DND-41 (cell line): ENCODE results near the gene INHBA.

Source experiments
- ATAC-seq: fragments of 200-7000 bp; cut with Tn5 transposase; 3 replicates; pipeline ENCODE4 v1.9.1; 2021; ENCODE audit warnings: low read depth; ENCODE audit not compliant: insufficient read depth
- DNase-seq: peaks from one replicate; pipeline ENCODE4 v3.0.0-alpha.2; 2020
- H2AFZ ChIP-seq: 2 replicates; pipeline ENCODE4 v1.6.0; 2012; ENCODE audit warnings: low read depth, low read length
- H3K27ac ChIP-seq: 2 replicates; pipeline ENCODE4 v1.5.1; 2012; ENCODE audit warnings: low read length, inconsistent platforms
- H3K27me3 ChIP-seq: fragments of 200-600 bp; sonication (generic); 2 replicates; pipeline ENCODE4 v1.6.0; 2012; ENCODE audit warnings: low read length, mild to moderate bottlenecking, inconsistent platforms; ENCODE audit not compliant: insufficient read depth, poor library complexity
- H3K36me3 ChIP-seq: 2 replicates; pipeline ENCODE4 v1.5.1; 2012; ENCODE audit warnings: low read length, inconsistent platforms; ENCODE audit not compliant: insufficient read depth
- H3K4me1 ChIP-seq: 2 replicates; pipeline ENCODE4 v1.5.1; 2012; ENCODE audit warnings: mild to moderate bottlenecking, low read length; ENCODE audit not compliant: insufficient read depth
- H3K4me2 ChIP-seq: 2 replicates; pipeline ENCODE4 v1.6.0; 2012; ENCODE audit warnings: mild to moderate bottlenecking, moderate library complexity, low read length, inconsistent platforms; ENCODE audit not compliant: insufficient read depth
- H3K4me3 ChIP-seq, 2 experiments: fragments of 200-600 bp in 1 of 2; shearing (Covaris generic) in 1 of 2; 2 replicates each; pipeline ENCODE4 v1.5.1; 2012 to 2016; ENCODE audit warnings: inconsistent platforms in 2 of 2, low read length in 2 of 2, mild to moderate bottlenecking in 2 of 2, low read depth in 1 of 2, moderate library complexity in 1 of 2
- H3K79me2 ChIP-seq: 2 replicates; pipeline ENCODE4 v1.6.0; 2012; ENCODE audit warnings: low read length, inconsistent platforms; ENCODE audit not compliant: insufficient read depth
- H3K9ac ChIP-seq: 2 replicates; pipeline ENCODE4 v1.6.0; 2012; ENCODE audit warnings: low read depth, mild to moderate bottlenecking, inconsistent platforms, low read length, moderate library complexity
- H3K9me3 ChIP-seq: 2 replicates; pipeline ENCODE4 v1.5.1; 2012; ENCODE audit warnings: low read length, moderate library complexity, mild to moderate bottlenecking, inconsistent platforms; ENCODE audit not compliant: insufficient read depth, severe bottlenecking
- H4K20me1 ChIP-seq: 2 replicates; pipeline ENCODE4 v1.6.0; 2012; ENCODE audit warnings: low read length; ENCODE audit not compliant: insufficient read depth
- EZH2 ChIP-seq: IDR thresholded peaks from 3 replicates; pipeline ENCODE4 v1.6.1; 2012; ENCODE audit warnings: borderline replicate concordance, low read depth, mild to moderate bottlenecking, moderate library complexity, low read length, inconsistent platforms; ENCODE audit not compliant: severe bottlenecking
- TF ChIP-seq, protein P1 (sequence below): IDR thresholded peaks from 2 replicates; pipeline ENCODE4 v1.5.1; 2012; ENCODE audit warnings: borderline replicate concordance, low read length, moderate library complexity, mild to moderate bottlenecking; ENCODE audit not compliant: poor library complexity, severe bottlenecking; ENCODE audit errors: extremely low read depth

INHBA gene

DNA sequence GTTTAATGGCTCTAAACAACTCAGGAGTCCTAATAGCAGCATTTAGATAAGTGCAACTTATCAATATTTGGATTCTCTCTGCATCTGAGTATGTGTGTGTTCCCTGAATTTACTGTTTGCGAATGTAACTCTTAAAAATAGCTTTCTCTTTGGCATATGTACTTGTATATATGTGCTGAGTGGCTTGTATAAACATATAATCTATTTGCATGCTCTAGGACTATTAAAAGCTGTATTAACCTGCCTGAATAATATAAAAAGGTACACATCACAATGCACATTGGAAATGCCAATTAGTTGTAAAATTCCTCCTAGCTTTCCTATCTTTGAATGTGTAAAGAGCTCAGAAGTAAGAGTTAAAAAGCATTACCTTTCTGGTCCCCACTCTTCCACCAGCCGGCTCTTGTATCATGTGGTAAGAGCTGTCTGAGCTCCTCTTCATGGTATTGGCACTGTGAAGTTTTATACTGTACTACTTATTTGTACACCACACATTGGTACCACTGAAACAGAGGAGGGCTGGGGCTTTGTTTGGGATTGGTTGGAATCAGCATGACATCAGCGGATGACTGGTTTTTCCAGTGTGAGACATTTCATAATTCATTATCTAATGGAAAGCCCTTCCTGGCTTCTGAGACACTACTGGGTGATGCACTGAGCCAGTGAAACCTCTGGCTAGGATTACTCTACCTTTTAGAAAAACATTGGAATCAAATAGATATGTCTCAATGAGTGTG is at the start of gene INHBA:
INHBA (minus strand) TSS at position 456 of the 737 bp plus-strand sequence. CDS start 2,716 bp downstream, outside the sequence.
- no peaks in the 10 kb centered on the region for H3K9me3 ChIP-seq
- H3K4me2 ChIP-seq: no peak within 1 kb of the TSS
- H3K27ac ChIP-seq: no peak within 1 kb of the TSS
- no peak within 1 kb of the TSS for H3K9ac ChIP-seq
- no peak within 1 kb of the TSS for H2AFZ ChIP-seq
- H4K20me1 ChIP-seq: no peaks in the 10 kb centered on the region
- peaks cover 53% of the 10 kb centered on the region for H3K27me3 ChIP-seq
- peaks cover 12% of the 10 kb centered on the region for H3K4me1 ChIP-seq
- TF ChIP-seq, protein P1, sequence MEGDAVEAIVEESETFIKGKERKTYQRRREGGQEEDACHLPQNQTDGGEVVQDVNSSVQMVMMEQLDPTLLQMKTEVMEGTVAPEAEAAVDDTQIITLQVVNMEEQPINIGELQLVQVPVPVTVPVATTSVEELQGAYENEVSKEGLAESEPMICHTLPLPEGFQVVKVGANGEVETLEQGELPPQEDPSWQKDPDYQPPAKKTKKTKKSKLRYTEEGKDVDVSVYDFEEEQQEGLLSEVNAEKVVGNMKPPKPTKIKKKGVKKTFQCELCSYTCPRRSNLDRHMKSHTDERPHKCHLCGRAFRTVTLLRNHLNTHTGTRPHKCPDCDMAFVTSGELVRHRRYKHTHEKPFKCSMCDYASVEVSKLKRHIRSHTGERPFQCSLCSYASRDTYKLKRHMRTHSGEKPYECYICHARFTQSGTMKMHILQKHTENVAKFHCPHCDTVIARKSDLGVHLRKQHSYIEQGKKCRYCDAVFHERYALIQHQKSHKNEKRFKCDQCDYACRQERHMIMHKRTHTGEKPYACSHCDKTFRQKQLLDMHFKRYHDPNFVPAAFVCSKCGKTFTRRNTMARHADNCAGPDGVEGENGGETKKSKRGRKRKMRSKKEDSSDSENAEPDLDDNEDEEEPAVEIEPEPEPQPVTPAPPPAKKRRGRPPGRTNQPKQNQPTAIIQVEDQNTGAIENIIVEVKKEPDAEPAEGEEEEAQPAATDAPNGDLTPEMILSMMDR: no peak
- TF ChIP-seq EZH2: no peak
- ATAC-seq: no peak
- H3K36me3 ChIP-seq: no peaks in the 10 kb centered on the region
- H3K4me3 ChIP-seq: no peak within 1 kb of the TSS
- no peak for DNase-seq
- no peaks in the 10 kb centered on the region for H3K79me2 ChIP-seq

DNA sequence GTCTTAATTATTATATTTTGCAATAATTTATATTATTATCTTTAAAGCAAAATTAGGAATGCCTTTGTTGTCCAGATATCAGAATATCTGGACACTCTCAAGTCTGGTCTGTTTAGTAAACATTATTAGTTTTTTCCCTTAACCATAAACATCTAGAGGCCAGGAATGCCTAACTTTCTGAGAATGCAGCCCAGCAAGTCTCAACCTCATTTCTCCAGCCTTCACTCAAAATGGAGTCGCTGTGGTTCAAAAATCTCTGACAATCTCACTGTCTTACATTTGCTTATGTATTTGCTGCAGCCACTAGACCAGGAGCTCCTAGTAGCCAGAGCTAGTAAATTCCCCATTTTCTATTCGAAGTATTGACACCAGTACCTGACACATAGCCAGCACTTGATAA is 49.7 kb upstream of the INHBA start:
- DNase-seq (no peak), ATAC-seq (no peak)
- Histone ChIP-seq H3K27me3 (no peaks in the 10 kb centered on the region), H2AFZ (no peak overlapping the region), H3K27ac (no peak overlapping the region), H4K20me1 (no peaks in the 10 kb centered on the region), H3K9ac (no peak overlapping the region), H3K4me1 (no peaks in the 10 kb centered on the region), H3K79me2 (no peaks in the 10 kb centered on the region), H3K36me3 (no peaks in the 10 kb centered on the region), H3K4me3 (no peak overlapping the region), H3K4me2 (no peak overlapping the region), H3K9me3 (peaks cover 30% of the 10 kb centered on the region)
- TF ChIP-seq EZH2: no peak
- TF ChIP-seq, protein P1: no peak

DNA sequence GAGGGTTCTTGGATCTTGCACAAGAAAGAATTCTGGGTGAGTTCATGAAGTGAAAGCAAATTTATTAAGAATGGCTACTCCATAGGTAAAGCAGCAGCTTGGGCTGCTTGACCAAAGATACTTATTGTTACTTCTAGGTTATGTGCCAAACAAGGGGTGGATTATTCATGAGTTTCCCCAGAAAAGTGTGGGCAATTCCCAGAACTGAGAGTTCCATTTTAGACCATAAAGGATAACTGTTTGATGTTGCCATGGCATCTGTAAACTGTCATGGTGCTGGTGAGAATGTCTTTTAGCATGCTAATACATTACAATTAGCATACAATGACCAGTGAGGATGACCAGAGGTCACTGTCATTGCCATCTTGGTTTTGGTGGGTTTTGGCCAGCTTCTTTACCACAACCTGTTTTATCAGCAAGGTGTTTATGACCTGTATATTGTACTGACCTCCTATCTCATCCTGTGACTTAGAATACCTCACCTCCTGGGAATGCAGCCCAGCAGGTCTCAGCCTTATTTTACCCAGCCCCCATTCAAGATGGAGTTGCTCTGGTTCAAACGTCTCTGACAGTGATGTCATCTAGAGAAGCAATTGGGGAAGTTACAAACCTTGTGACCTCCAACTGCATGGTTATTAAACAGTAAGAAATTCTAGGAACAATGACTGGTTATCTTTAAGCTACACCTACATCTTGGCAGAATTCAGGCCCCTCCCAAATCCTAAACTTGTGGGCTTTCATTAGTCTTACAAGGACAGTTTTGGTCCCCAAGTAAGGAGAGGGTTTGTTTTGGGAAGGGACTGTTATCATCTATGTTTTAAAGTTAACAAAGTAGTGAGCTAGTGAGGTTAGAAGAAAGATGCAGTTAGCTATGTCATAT is 48.0 kb upstream of the INHBA start:
- no peak overlapping the region for H3K4me2 ChIP-seq
- ATAC-seq: no peak
- DNase-seq: no peak
- H2AFZ ChIP-seq: no peak overlapping the region
- no peak overlapping the region for H3K27ac ChIP-seq
- H3K36me3 ChIP-seq: no peaks in the 10 kb centered on the region
- no peaks in the 10 kb centered on the region for H3K27me3 ChIP-seq
- peaks cover 16% of the 10 kb centered on the region for H3K9me3 ChIP-seq
- no peaks in the 10 kb centered on the region for H3K4me1 ChIP-seq
- H3K9ac ChIP-seq: no peak overlapping the region
- H3K4me3 ChIP-seq: no peak overlapping the region
- H4K20me1 ChIP-seq: no peaks in the 10 kb centered on the region
- TF ChIP-seq, protein P1: no peak
- no peak for TF ChIP-seq EZH2
- no peaks in the 10 kb centered on the region for H3K79me2 ChIP-seq
